IMR-90 (cell line): ENCODE measurements around the gene SYCN. TPM values are rescaled to one million over a fixed set of nuclear protein-coding genes. Genes with fewer than 3 reads are reported as not detected.
"Not testable (repeated sequence)": the region's sequence is repeated elsewhere in the genome, so short reads cannot be mapped to it uniquely, and the experiment has no call there.

Source experiments
- ATAC-seq: fragments of 200-7000 bp; cut with Tn5 transposase; 2 replicates; pipeline ENCODE4 v1.9.1; 2020; ENCODE audit warnings: low read depth, mild to moderate bottlenecking, moderate library complexity
- BruUV-seq: library from RNA; stranded (reverse); fragments of 400-500 nt; replicated peaks from 2 replicates; lab custom pipeline; 2021; lab: Mats Ljungman, UMichigan
- CTCF ChIA-PET: fragments of 300-600 bp; formaldehyde crosslinking; extraction: SDS; loops from one replicate; lab custom pipeline; 2021; ENCODE audit warnings: antibody characterized with exemption; lab: Yijun Ruan, JAX
- POLR2A ChIA-PET: fragments of 300-600 bp; sonication (Branson Sonifier 250); formaldehyde crosslinking; loops from one replicate; lab custom pipeline; 2022; ENCODE audit warnings: antibody characterized with exemption; ENCODE audit not compliant: unreplicated experiment; lab: Charles Lee
- DNase-seq: peaks from one replicate; pipeline ENCODE4 v3.0.0; 2013
- H2AFZ ChIP-seq: replicated peaks from 2 replicates; pipeline ENCODE3; 2013; ENCODE audit warnings: low read length, mild to moderate bottlenecking; ENCODE audit not compliant: poor library complexity
- H2AK5ac ChIP-seq: 2 replicates; pipeline ENCODE4 v1.6.1; 2013; ENCODE audit warnings: low read depth, low read length, inconsistent platforms
- H2AK9ac ChIP-seq: replicated peaks from 2 replicates; pipeline ENCODE3; 2013; ENCODE audit warnings: mild to moderate bottlenecking, low read depth, low read length, moderate library complexity; ENCODE audit not compliant: poor library complexity
- H2BK120ac ChIP-seq: 2 replicates; pipeline ENCODE4 v1.6.1; 2013; ENCODE audit warnings: low read depth, low read length, inconsistent platforms
- H2BK15ac ChIP-seq: 3 replicates; pipeline ENCODE4 v1.6.1; 2013; ENCODE audit warnings: low read depth, low read length, inconsistent platforms
- H2BK20ac ChIP-seq: 2 replicates; pipeline ENCODE4 v1.6.1; 2013; ENCODE audit warnings: low read depth, mild to moderate bottlenecking, inconsistent platforms, low read length, moderate library complexity
- H2BK5ac ChIP-seq: 2 replicates; pipeline ENCODE4 v1.6.1; 2013; ENCODE audit warnings: mild to moderate bottlenecking, low read depth, low read length, inconsistent platforms; ENCODE audit not compliant: poor library complexity, severe bottlenecking
- H3K14ac ChIP-seq: replicated peaks from 2 replicates; pipeline ENCODE4 v1.6.1; 2013; ENCODE audit warnings: low read depth, low read length, inconsistent platforms
- H3K18ac ChIP-seq: 2 replicates; pipeline ENCODE4 v1.6.1; 2013; ENCODE audit warnings: low read depth, low read length, control low read depth
- H3K23ac ChIP-seq: 2 replicates; pipeline ENCODE4 v1.6.1; 2013; ENCODE audit warnings: low read depth, low read length, inconsistent platforms
- H3K27ac ChIP-seq: 2 replicates; pipeline ENCODE4 v1.5.1; 2013; ENCODE audit warnings: mild to moderate bottlenecking, control low read depth, low read length; ENCODE audit not compliant: insufficient read depth
- H3K27me3 ChIP-seq: 2 replicates; pipeline ENCODE4 v1.6.1; 2013; ENCODE audit warnings: low read length; ENCODE audit not compliant: control insufficient read depth, insufficient read depth
- H3K36me3 ChIP-seq: 2 replicates; pipeline ENCODE4 v1.6.1; 2013; ENCODE audit warnings: low read length, mixed read lengths; ENCODE audit not compliant: control insufficient read depth, insufficient read depth
- H3K4ac ChIP-seq: 2 replicates; pipeline ENCODE4 v1.6.1; 2013; ENCODE audit warnings: low read depth, low read length, inconsistent platforms
- H3K4me1 ChIP-seq: 2 replicates; pipeline ENCODE4 v1.6.1; 2013; ENCODE audit warnings: low read length, mixed read lengths; ENCODE audit not compliant: control insufficient read depth, insufficient read depth
- H3K4me2 ChIP-seq: 2 replicates; pipeline ENCODE4 v1.6.1; 2013; ENCODE audit warnings: low read depth, mild to moderate bottlenecking, control low read depth, low read length, moderate library complexity
- H3K4me3 ChIP-seq: 2 replicates; pipeline ENCODE4 v1.5.1; 2013; ENCODE audit warnings: low read depth, mild to moderate bottlenecking, control low read depth, low read length, moderate library complexity; ENCODE audit not compliant: insufficient read depth
- H3K56ac ChIP-seq: 2 replicates; pipeline ENCODE4 v1.6.1; 2013; ENCODE audit warnings: low read length, inconsistent platforms; ENCODE audit not compliant: insufficient read depth; ENCODE audit errors: extremely low read depth
- H3K79me1 ChIP-seq, 2 experiments: 2 replicates each; pipeline ENCODE4 v1.6.1; 2013; ENCODE audit warnings: low read length in 2 of 2, inconsistent platforms in 1 of 2, low read depth in 1 of 2
- H3K9ac ChIP-seq: 2 replicates; pipeline ENCODE4 v1.6.1; 2013; ENCODE audit warnings: low read depth, low read length, control low read depth
- H3K9me1 ChIP-seq: 2 replicates; pipeline ENCODE4 v1.6.1; 2013; ENCODE audit warnings: low read length, inconsistent platforms; ENCODE audit not compliant: insufficient read depth
- H3K9me3 ChIP-seq: 2 replicates; pipeline ENCODE4 v1.6.1; 2013; ENCODE audit warnings: low read length; ENCODE audit not compliant: control insufficient read depth, insufficient read depth
- H4K20me1 ChIP-seq: 2 replicates; pipeline ENCODE4 v1.6.1; 2013; ENCODE audit warnings: low read length, inconsistent platforms; ENCODE audit not compliant: insufficient read depth
- H4K5ac ChIP-seq: 2 replicates; pipeline ENCODE4 v1.6.1; 2013; ENCODE audit warnings: mild to moderate bottlenecking, low read depth, low read length, control low read depth
- H4K8ac ChIP-seq, 2 experiments: 2 replicates each; pipeline ENCODE4 v1.6.1; 2013; ENCODE audit warnings: low read depth in 2 of 2, low read length in 2 of 2, control low read depth in 1 of 2, inconsistent platforms in 1 of 2
- H4K91ac ChIP-seq: 2 replicates; pipeline ENCODE4 v1.6.1; 2013; ENCODE audit warnings: low read depth, low read length, inconsistent platforms; ENCODE audit not compliant: insufficient read depth
- WGBS, 2 experiments: methylation state at CpG; one replicate each; pipeline versions ENCODE4 v1.1.5 to v1.1.7; 2013; ENCODE audit warnings: missing lambda C conversion rate in 2 of 2; ENCODE audit not compliant: insufficient read length in 1 of 2; ENCODE audit errors: extremely low coverage in 2 of 2; 5-methylcytosine and 5-hydroxymethylcytosine counted together
- dilution Hi-C: fragments of 300-500 bp; cut with HindIII; formaldehyde crosslinking; loops from one replicate; pipeline ENCODE4 v1.14.3; 2018; ENCODE audit warnings: low sequenced_read_pairs; ENCODE audit not compliant: unreplicated experiment
- in situ Hi-C: fragments of 300-500 bp; cut with MboI; formaldehyde crosslinking; loops from 3 replicates; pipeline ENCODE4 v1.14.3; 2019; ENCODE audit warnings: low sequenced_read_pairs, inconsistent platforms, mixed read lengths
- intact Hi-C: fragments of 100-400 bp; cut with micrococcal nuclease; formaldehyde crosslinking; loops from 2 replicates; pipeline ENCODE4 v1.10.0; 2022
- polyA plus RNA-seq, 3 experiments: library from polyadenylated mRNA; depleted of rRNA; stranded (reverse); fragments of >200 nt; gene quantifications; 2 replicates each; pipeline ENCODE4 v1.2.3, GENCODE V29; 2012; ENCODE audit warnings: low replicate concordance in 1 of 3
- total RNA-seq: library from RNA; depleted of rRNA; stranded (reverse); fragments of >200 nt; gene quantifications from 2 replicates; pipeline ENCODE4 v1.2.3, GENCODE V29; 2012

The SYCN gene
- total and polyA plus RNA-seq, 2 of the 4 experiments (the other 2 are of a cell fraction), result not detected

GRCh38 chr19:39243741-39244140 lies 39.7 kb upstream of the SYCN start:
- H2BK20ac ChIP-seq, H4K5ac ChIP-seq, H2AK9ac ChIP-seq, BruUV-seq, H3K4me1 ChIP-seq, H3K4ac ChIP-seq, H4K91ac ChIP-seq, H2BK5ac ChIP-seq, H3K79me1 ChIP-seq, H3K14ac ChIP-seq, ATAC-seq, H3K4me2 ChIP-seq, dilution Hi-C loops, H3K56ac ChIP-seq, H2BK15ac ChIP-seq, DNase-seq, H3K23ac ChIP-seq, H3K9ac ChIP-seq, H3K27ac ChIP-seq, H2BK120ac ChIP-seq, POLR2A ChIA-PET, H3K9me1 ChIP-seq, H3K9me3 ChIP-seq, intact Hi-C loops, CTCF ChIA-PET, in situ Hi-C loops, H4K8ac ChIP-seq, H3K4me3 ChIP-seq, H3K18ac ChIP-seq, H2AFZ ChIP-seq, H3K36me3 ChIP-seq, H4K20me1 ChIP-seq, H2AK5ac ChIP-seq: not testable (repeated sequence)
- peaks cover 33% of the 10 kb centered on the region for H3K27me3 ChIP-seq
- WGBS, 2 experiments, result 100% methylated on average over 1 of the region's 13 CpGs; no CpG with 5 or more reads in 1 of the 2 experiments
